SU-DHL-6 (cell line): ENCODE data around the gene OR51V1.
"Not testable (repeated sequence)": the region's sequence is repeated elsewhere in the genome, so short reads cannot be mapped to it uniquely, and the experiment has no call there.

Experiments used
- H2AFZ ChIP-seq: fragments of 200-600 bp; sonication (generic); 2 replicates; pipeline ENCODE4 v1.6.1; 2014; ENCODE audit warnings: low read depth, mild to moderate bottlenecking, moderate library complexity, mixed read lengths, antibody characterized with exemption, low read length; ENCODE audit not compliant: severe bottlenecking
- H3F3A ChIP-seq: fragments of 200-600 bp; shearing (Covaris generic); 2 replicates; pipeline ENCODE4 v1.6.0; 2016; ENCODE audit warnings: antibody characterized with exemption, mild to moderate bottlenecking; ENCODE audit not compliant: insufficient read depth
- H3K27ac ChIP-seq: fragments of 200-600 bp; sonication (generic); 2 replicates; pipeline ENCODE4 v1.5.1; 2016; ENCODE audit warnings: low read depth, mild to moderate bottlenecking, low read length, moderate library complexity, mixed read lengths
- H3K27me3 ChIP-seq: fragments of 200-600 bp; sonication (generic), shearing (Covaris generic); 2 replicates; pipeline ENCODE4 v1.6.0; 2014; ENCODE audit warnings: mild to moderate bottlenecking, low read length
- H3K36me3 ChIP-seq: fragments of 200-600 bp; sonication (generic); 2 replicates; pipeline ENCODE4 v1.6.1; 2014; ENCODE audit warnings: mild to moderate bottlenecking, low read length, mixed read lengths
- H3K4me2 ChIP-seq: fragments of 300-600, 200-600 bp; shearing (Covaris generic), sonication (generic); 2 replicates; pipeline ENCODE4 v1.6.0; 2014; ENCODE audit warnings: low read length, low read depth, mild to moderate bottlenecking; ENCODE audit not compliant: poor library complexity, severe bottlenecking
- H3K4me3 ChIP-seq: fragments of 200-600 bp; sonication (generic); 2 replicates; pipeline ENCODE4 v1.5.1; 2014; ENCODE audit warnings: antibody characterized with exemption, low read length, mild to moderate bottlenecking, mixed read lengths; ENCODE audit not compliant: insufficient read depth, poor library complexity, severe bottlenecking
- H3K79me2 ChIP-seq: fragments of 200-600 bp; sonication (generic); 2 replicates; pipeline ENCODE4 v1.6.1; 2014; ENCODE audit warnings: mild to moderate bottlenecking, low read length, moderate library complexity; ENCODE audit not compliant: insufficient read depth
- H3K9ac ChIP-seq: fragments of 200-600 bp; sonication (generic); 2 replicates; pipeline ENCODE4 v1.7.0; 2014; ENCODE audit warnings: mild to moderate bottlenecking, low read length
- H3K9me2 ChIP-seq: fragments of 200-600 bp; sonication (generic); replicated peaks from 2 replicates; pipeline ENCODE4 v1.6.1; 2014; ENCODE audit warnings: low read length; ENCODE audit not compliant: insufficient read depth
- H3K9me3 ChIP-seq: fragments of 200-600 bp; sonication (generic); 2 replicates; pipeline ENCODE4 v1.6.1; 2014; ENCODE audit warnings: low read length, mixed read lengths; ENCODE audit not compliant: insufficient read depth
- H4K20me1 ChIP-seq: fragments of 200-600 bp; sonication (generic); 2 replicates; pipeline ENCODE4 v1.6.1; 2014; ENCODE audit warnings: low read depth, mild to moderate bottlenecking, antibody characterized with exemption, low read length, moderate library complexity, mixed read lengths
- EZH2phosphoT487 ChIP-seq: fragments of 200-600 bp; sonication (generic), shearing (Covaris generic); conservative IDR thresholded peaks from 2 replicates; pipeline ENCODE4 v1.6.1; 2018; ENCODE audit warnings: mild to moderate bottlenecking, antibody characterized with exemption, low read length, moderate library complexity, mixed read lengths
- TF ChIP-seq, protein P1 (sequence below): fragments of 200-600 bp; sonication (generic); IDR thresholded peaks from one replicate; pipeline ENCODE4 v1.5.1; 2017; ENCODE audit warnings: antibody characterized with exemption, mild to moderate bottlenecking, low read length, moderate library complexity; ENCODE audit not compliant: insufficient read depth, poor library complexity, severe bottlenecking

The OR51V1 gene

DNA sequence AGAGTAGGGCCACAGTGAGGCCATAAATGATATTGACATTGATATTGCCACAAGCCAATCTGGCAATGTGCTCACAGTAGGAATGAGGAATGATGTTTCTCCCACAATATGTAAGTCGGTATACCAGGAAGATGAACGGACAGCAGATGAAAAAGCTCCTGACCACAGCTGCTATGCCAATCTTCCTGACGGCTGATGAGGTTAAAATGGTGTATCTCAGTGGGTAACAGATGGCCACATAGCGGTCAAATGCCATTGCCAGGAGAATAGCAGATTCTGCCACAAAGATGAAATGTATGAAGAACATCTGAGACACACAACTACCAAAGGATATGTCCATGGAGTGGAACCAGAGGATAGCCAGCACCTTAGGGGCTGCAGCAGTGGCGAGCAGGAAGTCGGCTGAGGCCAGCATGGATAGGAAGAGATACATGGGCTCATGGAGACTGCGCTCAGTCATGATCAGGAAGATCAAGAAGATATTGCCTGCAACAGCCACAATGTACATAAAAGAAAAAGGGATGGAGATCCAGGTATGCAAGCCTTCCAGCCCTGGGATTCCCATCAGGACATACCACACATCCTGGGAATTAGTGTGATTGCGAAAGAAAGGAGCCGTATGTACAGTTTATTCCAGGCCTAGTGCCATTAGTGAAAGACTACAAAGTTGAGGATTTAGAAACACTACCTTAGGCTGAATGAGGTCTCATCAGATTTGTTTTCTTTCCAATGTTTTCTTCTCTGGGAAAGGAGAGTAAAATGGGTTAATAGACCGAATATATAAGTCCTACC lies 22.2 kb downstream of the OR51V1 start:
- Histone ChIP-seq H3K9me3 (no peaks in the 10 kb centered on the region), H4K20me1 (no peaks in the 10 kb centered on the region), H3K9ac (no peak overlapping the region), H3K9me2 (no peaks in the 10 kb centered on the region), H3K79me2 (no peaks in the 10 kb centered on the region), H3K27ac (no peak overlapping the region), H3K27me3 (no peaks in the 10 kb centered on the region), H2AFZ (no peak overlapping the region), H3K4me3 (no peak overlapping the region), H3F3A (no peaks in the 10 kb centered on the region), H3K36me3 (no peaks in the 10 kb centered on the region; the same call in 1 of the 2 replicates), H3K4me2 (no peak overlapping the region)
- no peak for TF ChIP-seq EZH2phosphoT487
- TF ChIP-seq, protein P1, sequence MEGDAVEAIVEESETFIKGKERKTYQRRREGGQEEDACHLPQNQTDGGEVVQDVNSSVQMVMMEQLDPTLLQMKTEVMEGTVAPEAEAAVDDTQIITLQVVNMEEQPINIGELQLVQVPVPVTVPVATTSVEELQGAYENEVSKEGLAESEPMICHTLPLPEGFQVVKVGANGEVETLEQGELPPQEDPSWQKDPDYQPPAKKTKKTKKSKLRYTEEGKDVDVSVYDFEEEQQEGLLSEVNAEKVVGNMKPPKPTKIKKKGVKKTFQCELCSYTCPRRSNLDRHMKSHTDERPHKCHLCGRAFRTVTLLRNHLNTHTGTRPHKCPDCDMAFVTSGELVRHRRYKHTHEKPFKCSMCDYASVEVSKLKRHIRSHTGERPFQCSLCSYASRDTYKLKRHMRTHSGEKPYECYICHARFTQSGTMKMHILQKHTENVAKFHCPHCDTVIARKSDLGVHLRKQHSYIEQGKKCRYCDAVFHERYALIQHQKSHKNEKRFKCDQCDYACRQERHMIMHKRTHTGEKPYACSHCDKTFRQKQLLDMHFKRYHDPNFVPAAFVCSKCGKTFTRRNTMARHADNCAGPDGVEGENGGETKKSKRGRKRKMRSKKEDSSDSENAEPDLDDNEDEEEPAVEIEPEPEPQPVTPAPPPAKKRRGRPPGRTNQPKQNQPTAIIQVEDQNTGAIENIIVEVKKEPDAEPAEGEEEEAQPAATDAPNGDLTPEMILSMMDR = no peak

DNA sequence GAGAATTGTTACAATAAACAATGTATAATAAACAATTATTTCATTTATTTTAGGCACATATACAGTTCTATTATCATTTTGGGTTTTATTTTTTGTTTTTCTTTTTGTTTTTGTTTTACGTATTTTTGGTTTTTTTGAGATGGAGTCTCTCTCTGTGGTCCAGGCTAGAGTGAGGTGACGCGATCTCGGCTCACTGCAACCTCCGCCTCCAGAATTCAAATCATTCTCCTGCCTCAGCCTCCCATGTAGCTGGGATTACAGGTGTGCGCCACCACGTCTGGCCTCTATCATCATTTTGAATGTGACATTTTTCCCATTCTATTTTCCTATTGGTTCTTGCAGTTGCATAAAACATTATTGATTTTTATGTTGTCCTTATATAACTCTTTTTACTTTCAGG lies 25.5 kb downstream of the OR51V1 start:
- H3K36me3 ChIP-seq = no peaks in the 10 kb centered on the region; the same call in 1 of the 2 replicates
- H3K9ac ChIP-seq = no peak overlapping the region
- H3K4me2 ChIP-seq = no peak overlapping the region
- no peaks in the 10 kb centered on the region for H3K27me3 ChIP-seq
- H3K79me2 ChIP-seq = no peaks in the 10 kb centered on the region
- no peak overlapping the region for H3K27ac ChIP-seq
- H3K9me2 ChIP-seq = no peaks in the 10 kb centered on the region
- H3F3A ChIP-seq = no peaks in the 10 kb centered on the region
- no peaks in the 10 kb centered on the region for H4K20me1 ChIP-seq
- TF ChIP-seq, protein P1 = no peak
- TF ChIP-seq EZH2phosphoT487 = no peak
- H3K4me3 ChIP-seq = no peak overlapping the region
- no peak overlapping the region for H2AFZ ChIP-seq
- no peaks in the 10 kb centered on the region for H3K9me3 ChIP-seq

DNA sequence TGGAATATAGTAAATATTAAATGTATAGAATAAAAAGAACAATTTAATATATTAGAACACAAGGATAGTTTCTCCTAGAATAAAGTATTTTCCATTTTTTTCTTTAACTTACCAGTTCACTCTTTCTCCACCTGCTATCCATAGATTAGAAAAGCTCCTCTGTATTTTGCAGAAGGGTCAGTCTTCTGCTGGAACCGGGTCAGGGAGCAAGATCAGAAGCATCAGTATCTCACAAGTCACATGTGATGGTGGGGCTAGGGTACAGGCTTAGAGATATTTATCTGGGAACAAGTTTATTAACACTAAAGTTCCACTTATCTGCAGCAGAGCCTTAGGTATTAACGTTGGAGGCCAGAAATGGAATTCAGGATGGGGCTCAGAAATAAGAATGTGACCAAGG lies 28.6 kb downstream of the OR51V1 start:
- no peak overlapping the region for H3K4me3 ChIP-seq
- H2AFZ ChIP-seq = no peak overlapping the region
- peaks cover 6% of the 10 kb centered on the region; the same call in 1 of the 2 replicates for H4K20me1 ChIP-seq
- H3K36me3 ChIP-seq = no peaks in the 10 kb centered on the region; the same call in 1 of the 2 replicates
- no peaks in the 10 kb centered on the region for H3K9me3 ChIP-seq
- no peak for TF ChIP-seq EZH2phosphoT487
- TF ChIP-seq, protein P1 = no peak
- H3K79me2 ChIP-seq = no peaks in the 10 kb centered on the region
- H3K27ac ChIP-seq = no peak overlapping the region
- no peaks in the 10 kb centered on the region for H3K9me2 ChIP-seq
- no peaks in the 10 kb centered on the region for H3K27me3 ChIP-seq
- no peak overlapping the region for H3K4me2 ChIP-seq
- no peak overlapping the region for H3K9ac ChIP-seq
- no peaks in the 10 kb centered on the region for H3F3A ChIP-seq

DNA sequence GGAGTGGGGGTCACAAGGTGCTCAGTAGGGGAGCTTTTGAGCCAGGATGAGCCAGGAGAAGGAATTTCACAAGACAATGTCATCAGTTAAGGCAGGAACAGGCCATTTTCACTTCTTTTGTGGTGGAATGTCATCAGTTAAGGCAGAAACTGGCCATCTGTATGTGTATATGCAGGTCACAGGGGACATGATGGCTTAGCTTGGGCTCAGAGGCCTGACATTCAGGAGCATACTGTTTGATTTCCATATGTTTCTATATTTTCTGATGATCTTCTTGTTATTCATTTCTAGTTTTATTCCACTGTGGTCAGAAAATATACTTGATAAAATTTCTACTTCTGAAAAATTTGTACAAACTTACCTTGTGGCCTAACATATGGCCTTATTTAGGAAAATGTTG lies 34.6 kb downstream of the OR51V1 start:
- H3K4me2 ChIP-seq, H4K20me1 ChIP-seq, H2AFZ ChIP-seq, H3K79me2 ChIP-seq, H3F3A ChIP-seq, H3K4me3 ChIP-seq, H3K27ac ChIP-seq, H3K9me3 ChIP-seq, H3K36me3 ChIP-seq, H3K9ac ChIP-seq, H3K27me3 ChIP-seq, H3K9me2 ChIP-seq: not testable (repeated sequence)

DNA sequence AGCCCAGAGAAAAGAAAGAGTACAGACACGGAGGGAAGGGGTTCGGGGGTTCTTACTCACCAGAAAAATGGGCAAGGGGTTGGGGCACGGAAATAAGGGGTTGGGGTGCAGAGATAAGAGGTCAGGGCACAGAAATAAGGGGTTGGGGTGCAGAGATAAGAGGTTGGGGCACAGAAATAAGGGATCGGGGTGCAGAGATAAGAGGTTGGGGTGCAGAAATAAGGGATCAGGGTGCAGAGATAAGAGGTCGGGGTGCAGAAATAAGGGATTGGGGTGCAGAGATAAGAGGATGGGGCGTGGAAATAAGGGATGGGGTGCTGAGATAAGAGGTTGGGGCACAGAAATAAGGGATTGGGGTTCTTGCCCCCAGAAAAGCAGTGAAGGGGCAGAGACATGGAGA lies 35.7 kb downstream of the OR51V1 start:
- not testable (repeated sequence) for H3K9me3 ChIP-seq, H4K20me1 ChIP-seq, H3K4me3 ChIP-seq

More for the DNA sequence above, 35.7 kb downstream of the OR51V1 start:
- not testable (repeated sequence) for H3K36me3 ChIP-seq, H3K27me3 ChIP-seq, H3F3A ChIP-seq, H3K79me2 ChIP-seq, H2AFZ ChIP-seq, H3K27ac ChIP-seq, H3K9me2 ChIP-seq, H3K4me2 ChIP-seq, H3K9ac ChIP-seq
